ENCODE measurements around the gene CCDC82. TPM values are rescaled to one million over a fixed set of nuclear protein-coding genes. Genes with fewer than 3 reads are reported as not detected.

Gene CCDC82
- total RNA-seq, 2 experiments from 2014 or later: 22.2 to 43.6 TPM

DNA sequence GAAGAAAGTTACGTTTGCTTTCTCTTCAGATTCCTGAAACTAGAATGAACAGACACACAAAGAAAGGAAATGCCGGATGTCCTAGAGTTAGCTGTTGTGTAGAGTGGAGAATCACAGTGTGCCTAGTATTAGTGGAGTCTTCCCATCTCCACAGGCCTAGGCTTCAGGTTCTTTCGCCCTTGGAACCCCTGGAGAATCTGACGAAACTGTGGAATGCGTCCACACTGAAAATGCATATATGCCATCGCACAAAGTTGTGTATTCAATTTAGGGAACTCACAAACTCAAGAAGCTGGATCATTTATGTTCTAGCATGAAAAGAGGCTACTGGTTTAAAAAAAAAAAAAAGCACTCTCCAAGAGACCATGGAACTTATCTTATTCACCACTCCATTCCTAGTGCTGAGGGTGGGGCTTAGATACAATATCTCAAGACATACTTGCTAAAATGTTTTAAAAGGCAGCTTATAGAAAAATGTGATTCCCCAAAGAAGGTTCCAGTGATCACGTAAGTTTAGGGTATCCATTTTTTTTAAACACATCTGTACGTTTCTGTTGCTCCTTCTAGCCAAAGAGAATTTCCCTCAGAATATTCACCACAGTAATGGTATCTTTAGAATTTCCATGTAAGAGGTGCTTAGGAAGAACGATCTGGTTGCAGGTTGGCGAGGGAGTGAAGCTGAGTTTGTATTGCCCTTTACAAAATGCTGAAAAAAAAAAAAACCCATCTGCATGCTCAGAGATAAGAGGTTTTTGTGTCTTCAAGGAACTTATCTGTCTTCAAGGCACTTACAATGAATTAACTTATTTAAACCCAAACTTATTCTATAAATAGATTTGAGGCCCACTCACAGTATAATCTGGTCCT, 66.7 kb downstream of the CCDC82 start:
- Histone ChIP-seq H2AFZ (ENCODE audit: low read length) (no peak overlapping the region), H3K4me2 (ENCODE audit: low read length) (no peak overlapping the region), H3K4me3 (ENCODE audit: low read depth, low read length, poor library complexity, severe bottlenecking) (no peak overlapping the region), H3K36me3 (ENCODE audit: insufficient read depth, low read length) (no peaks in the 10 kb centered on the region), H3K79me2 (ENCODE audit: insufficient read depth, low read depth, low read length) (no peaks in the 10 kb centered on the region), H3K27ac (ENCODE audit: low read depth, low read length, poor library complexity, severe bottlenecking) (no peak overlapping the region), H3K4me1 (ENCODE audit: insufficient read depth, low read length, poor library complexity, severe bottlenecking) (no peaks in the 10 kb centered on the region), H3K9me2 (ENCODE audit: insufficient read depth, low read length) (no peaks in the 10 kb centered on the region), H3K9me3 (ENCODE audit: low read length) (no peaks in the 10 kb centered on the region), H4K20me1 (ENCODE audit: insufficient read depth, low read length) (no peaks in the 10 kb centered on the region)
- CTCF ChIA-PET (ENCODE audit: unreplicated experiment): interaction anchor here (0.5 to 0.6 kb wide), 2 partner anchors 43 to 70 kb away, joined by 3 read pairs; no protein-coding TSS in a partner anchor
- TF ChIP-seq, protein P1, sequence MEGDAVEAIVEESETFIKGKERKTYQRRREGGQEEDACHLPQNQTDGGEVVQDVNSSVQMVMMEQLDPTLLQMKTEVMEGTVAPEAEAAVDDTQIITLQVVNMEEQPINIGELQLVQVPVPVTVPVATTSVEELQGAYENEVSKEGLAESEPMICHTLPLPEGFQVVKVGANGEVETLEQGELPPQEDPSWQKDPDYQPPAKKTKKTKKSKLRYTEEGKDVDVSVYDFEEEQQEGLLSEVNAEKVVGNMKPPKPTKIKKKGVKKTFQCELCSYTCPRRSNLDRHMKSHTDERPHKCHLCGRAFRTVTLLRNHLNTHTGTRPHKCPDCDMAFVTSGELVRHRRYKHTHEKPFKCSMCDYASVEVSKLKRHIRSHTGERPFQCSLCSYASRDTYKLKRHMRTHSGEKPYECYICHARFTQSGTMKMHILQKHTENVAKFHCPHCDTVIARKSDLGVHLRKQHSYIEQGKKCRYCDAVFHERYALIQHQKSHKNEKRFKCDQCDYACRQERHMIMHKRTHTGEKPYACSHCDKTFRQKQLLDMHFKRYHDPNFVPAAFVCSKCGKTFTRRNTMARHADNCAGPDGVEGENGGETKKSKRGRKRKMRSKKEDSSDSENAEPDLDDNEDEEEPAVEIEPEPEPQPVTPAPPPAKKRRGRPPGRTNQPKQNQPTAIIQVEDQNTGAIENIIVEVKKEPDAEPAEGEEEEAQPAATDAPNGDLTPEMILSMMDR (conservative IDR thresholded peaks at IDR 0.05; ENCODE audit: low read length): no peak
- TF ChIP-seq EZH2phosphoT487 (IDR thresholded peaks at IDR 0.05; ENCODE audit: borderline replicate concordance, low read depth, low read length): no peak
- BruUV-seq (replicated peaks): no TSS peak
- intact Hi-C loops (cut with micrococcal nuclease; ENCODE audit: unreplicated experiment): no loop called here
- POLR2A ChIA-PET: interaction anchor here (0.6 to 1.2 kb wide), 2 partner anchors 13 to 226 kb away, joined by 4 read pairs; no protein-coding TSS in a partner anchor
- DNase-seq (ENCODE audit: low spot score): no peak

DNA sequence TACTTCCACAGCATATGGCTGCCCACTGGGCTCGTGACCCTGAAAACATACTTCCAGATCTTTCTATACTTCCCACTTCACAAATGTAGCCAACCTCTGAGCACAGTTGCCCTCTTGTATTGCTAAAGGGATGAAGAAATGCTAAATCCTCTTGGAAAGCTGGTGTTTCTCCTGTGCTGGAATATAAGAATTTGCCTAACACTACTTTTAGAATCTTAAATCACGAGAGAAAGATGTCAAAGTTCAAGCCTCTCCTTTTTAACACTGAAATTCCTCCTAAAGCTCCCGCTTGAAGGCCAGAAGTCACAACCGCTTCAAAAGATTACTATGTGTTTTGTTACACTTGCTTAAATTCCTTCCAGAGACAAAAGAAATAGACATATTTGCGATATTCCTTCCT, 68.6 kb downstream of the CCDC82 start:
- H3K36me3 ChIP-seq (ENCODE audit: insufficient read depth, low read length): no peaks in the 10 kb centered on the region
- no peaks in the 10 kb centered on the region for H3K79me2 ChIP-seq (ENCODE audit: insufficient read depth, low read depth, low read length)
- no TSS peak for BruUV-seq (replicated peaks)
- ChIA-PET POLR2A (interaction anchor here (0.7 kb wide), 2 partner anchors 16 to 347 kb away, joined by 3 read pairs; no protein-coding TSS in a partner anchor), CTCF (ENCODE audit: unreplicated experiment) (no interaction called here)
- no peak overlapping the region for H2AFZ ChIP-seq (ENCODE audit: low read length)
- H3K4me2 ChIP-seq (ENCODE audit: low read length): no peak overlapping the region
- no peak for DNase-seq (ENCODE audit: low spot score)
- H3K9me2 ChIP-seq (ENCODE audit: insufficient read depth, low read length): no peaks in the 10 kb centered on the region
- intact Hi-C loops (cut with micrococcal nuclease; ENCODE audit: unreplicated experiment): no loop called here
- no peak overlapping the region for H3K27ac ChIP-seq (ENCODE audit: low read depth, low read length, poor library complexity, severe bottlenecking)
- no peak overlapping the region for H3K4me3 ChIP-seq (ENCODE audit: low read depth, low read length, poor library complexity, severe bottlenecking)
- TF ChIP-seq, protein P1 (conservative IDR thresholded peaks at IDR 0.05; ENCODE audit: low read length): no peak
- no peak for TF ChIP-seq EZH2phosphoT487 (IDR thresholded peaks at IDR 0.05; ENCODE audit: borderline replicate concordance, low read depth, low read length)
- H4K20me1 ChIP-seq (ENCODE audit: insufficient read depth, low read length): no peaks in the 10 kb centered on the region
- no peaks in the 10 kb centered on the region for H3K9me3 ChIP-seq (ENCODE audit: low read length)
- no peaks in the 10 kb centered on the region for H3K4me1 ChIP-seq (ENCODE audit: insufficient read depth, low read length, poor library complexity, severe bottlenecking)
